Measurements from ENCODE around the gene TGIF1.
"Not testable (repeated sequence)": the region's sequence is repeated elsewhere in the genome, so short reads cannot be mapped to it uniquely, and the experiment has no call there.

TGIF1 gene

GRCh38 chr18:3450012-3450798 is at the start of gene TGIF1:
Gene TGIF1 (plus strand): TSS chr18:3450172. CDS start chr18:3450490, 318 bp downstream.
- DNase-seq: peak; percentile 83

GRCh38 chr18:3400567-3401296 is 49.2 kb upstream of the TGIF1 start:
- DNase-seq: no peak

- no peak for DNase-seq
Observed at GRCh38 chr18:3401669-3402620, 48.0 kb upstream of the TGIF1 start.

GRCh38 chr18:3402982-3403451 is 47.0 kb upstream of the TGIF1 start:
- no peak for DNase-seq

- DNase-seq: no peak
Observed at GRCh38 chr18:3405713-3406112, 44.3 kb upstream of the TGIF1 start.

GRCh38 chr18:3408107-3408506 is 41.9 kb upstream of the TGIF1 start:
- no peak for DNase-seq

GRCh38 chr18:3409811-3410210 is 40.2 kb upstream of the TGIF1 start:
- DNase-seq: no peak

GRCh38 chr18:3410273-3410672 is 39.7 kb upstream of the TGIF1 start:
- DNase-seq: no peak

GRCh38 chr18:3410876-3411275 is 39.1 kb upstream of the TGIF1 start:
- DNase-seq: not testable (repeated sequence)

- DNase-seq: no peak
Observed at GRCh38 chr18:3411327-3411726, 38.6 kb upstream of the TGIF1 start.

GRCh38 chr18:3411854-3412268 is 38.1 kb upstream of the TGIF1 start:
- peak; percentile 36 for DNase-seq

- not testable (repeated sequence) for DNase-seq
Observed at GRCh38 chr18:3412528-3412927, 37.4 kb upstream of the TGIF1 start.

- no peak for DNase-seq
Observed at GRCh38 chr18:3415110-3415509, 34.9 kb upstream of the TGIF1 start.

- no peak for DNase-seq
Observed at GRCh38 chr18:3418083-3418482, 31.9 kb upstream of the TGIF1 start.

GRCh38 chr18:3420919-3421279 is 29.1 kb upstream of the TGIF1 start:
- DNase-seq: no peak

- DNase-seq: no peak
Observed at GRCh38 chr18:3422905-3423304, 27.1 kb upstream of the TGIF1 start.

GRCh38 chr18:3424280-3424890 is 25.6 kb upstream of the TGIF1 start:
- DNase-seq: no peak

- no peak for DNase-seq
Observed at GRCh38 chr18:3425030-3425429, 24.9 kb upstream of the TGIF1 start.

GRCh38 chr18:3425446-3425845 is 24.5 kb upstream of the TGIF1 start:
- DNase-seq: no peak

GRCh38 chr18:3426074-3426473 is 23.9 kb upstream of the TGIF1 start:
- no peak for DNase-seq

GRCh38 chr18:3427944-3428343 is 22.0 kb upstream of the TGIF1 start:
- no peak for DNase-seq

- no peak for DNase-seq
Observed at GRCh38 chr18:3429121-3429520, 20.9 kb upstream of the TGIF1 start.

- no peak for DNase-seq
Observed at GRCh38 chr18:3434685-3435084, 15.3 kb upstream of the TGIF1 start.

All from activated T-cell treated with anti-CD3 and anti-CD28 coated beads, Interleukin-2, amount 50 U/mL, for 1 hour (primary cell).